K562 (cell line): Measurements from ENCODE around the gene GMPR. TPM values are rescaled to one million over a fixed set of nuclear protein-coding genes. Genes with fewer than 3 reads are reported as not detected.
A peak's percentile ranks its signal among the peaks of the same experiment; 100 is the strongest.

Experiments
- ARID1B ChIP-seq: fragments of 450-650 bp; IDR thresholded peaks from 2 replicates; pipeline ENCODE4 v1.6.1; 2016; ENCODE audit warnings: antibody characterized with exemption, mild to moderate bottlenecking, inconsistent platforms
- BCLAF1 ChIP-seq, 2 experiments: fragments of 450-650 bp in 1 of 2; IDR thresholded peaks; 2 replicates each; pipeline ENCODE4 v1.6.1; 2011 to 2017; ENCODE audit warnings: low read depth in 2 of 2, antibody characterized with exemption in 1 of 2, borderline replicate concordance in 1 of 2, low read length in 1 of 2, mild to moderate bottlenecking in 1 of 2, mixed read lengths in 1 of 2; ENCODE audit not compliant: control insufficient read depth in 1 of 2
- DPF2 ChIP-seq: fragments of 450-650 bp; IDR thresholded peaks from 2 replicates; pipeline ENCODE4 v1.6.1; 2016
- GATA2 ChIP-seq: sonication (generic); formaldehyde crosslinking; IDR thresholded peaks from 2 replicates; pipeline ENCODE4 v1.4.0; 2020; ENCODE audit warnings: mild to moderate bottlenecking, missing genetic modification reagents
- NONO ChIP-seq, 2 experiments: fragments of 200-400 bp in 1 of 2; fragments of 450-650 bp in 1 of 2; formaldehyde crosslinking in 1 of 2; IDR thresholded peaks; 2 replicates each; pipeline ENCODE4 v1.6.1; 2017; ENCODE audit warnings: low read depth in 2 of 2, mild to moderate bottlenecking in 2 of 2, moderate library complexity in 2 of 2, low read length in 1 of 2
- RCOR1 ChIP-seq, 2 experiments: IDR thresholded peaks; 2 replicates each; pipeline ENCODE4 v1.6.1; 2012; ENCODE audit warnings: low read depth in 2 of 2, low read length in 2 of 2, borderline replicate concordance in 1 of 2, improper control_type of control experiment in 1 of 2
- SUPT5H ChIP-seq: fragments of 450-650 bp; IDR thresholded peaks from 2 replicates; pipeline ENCODE4 v1.6.1; 2016
- U2AF2 ChIP-seq: fragments of 200-400 bp; formaldehyde crosslinking; optimal IDR thresholded peaks from 2 replicates; pipeline ENCODE3; 2017; ENCODE audit warnings: low read depth, mild to moderate bottlenecking, low read length
- ZBTB43 ChIP-seq: sonication (generic); formaldehyde crosslinking; IDR thresholded peaks from 2 replicates; pipeline ENCODE4 v1.8.0; 2023; ENCODE audit warnings: mild to moderate bottlenecking, missing genetic modification reagents
- ZFP30 ChIP-seq: fragments of 250-450 bp; sonication (Bioruptor Pico); IDR thresholded peaks from 2 replicates; pipeline ENCODE4 v1.8.0; 2022; ENCODE audit warnings: moderate library complexity, mild to moderate bottlenecking, inconsistent platforms, borderline replicate concordance
- ZNF232 ChIP-seq: sonication (generic); formaldehyde crosslinking; IDR thresholded peaks from 2 replicates; pipeline ENCODE4 v1.8.0; 2022; ENCODE audit warnings: mild to moderate bottlenecking, missing genetic modification reagents
- ZNF449 ChIP-seq: fragments of 250-450 bp; sonication (Bioruptor Pico); IDR thresholded peaks from 2 replicates; pipeline ENCODE4 v1.8.0; 2022; ENCODE audit warnings: moderate library complexity, mild to moderate bottlenecking, inconsistent platforms
- ZNF507 ChIP-seq: conservative IDR thresholded peaks from 2 replicates; pipeline ENCODE4 v1.6.1; 2017; ENCODE audit warnings: missing genetic modification characterization, missing compliant biosample characterization
- polyA plus RNA-seq, 8 experiments: library from polyadenylated mRNA; depleted of rRNA in 4 of 8; stranded (reverse) in 5 of 8; unstranded in 3 of 8; fragments of >200 nt; fragmentation: Nextera tagmentation in 2 of 8; fragmentation: Illumina TruSeq in 1 of 8; extraction: Ambion mirVana in 2 of 8; extraction: Trizol in 1 of 8; gene quantifications; 2 replicates each; pipeline versions ENCODE4 v1.2.1 to v1.2.3, GENCODE V29; 2011 to 2014; ENCODE audit warnings: inconsistent platforms in 1 of 8, missing spikeins in 1 of 8
- total RNA-seq, 7 experiments: library from RNA; depleted of rRNA in 6 of 7; stranded (reverse); fragments of >200 nt in 6 of 7; fragmentation: Illumina TruSeq in 2 of 7; extraction: Trizol in 2 of 7; gene quantifications; 2 replicates each; pipeline versions ENCODE4 v1.2.1 to v1.2.3, GENCODE V29; 2011 to 2021; ENCODE audit warnings: low replicate concordance in 1 of 7
- TF ChIP-seq, protein P1 (sequence below): fragments of 150-350 bp; conservative IDR thresholded peaks from 2 replicates; pipeline ENCODE4 v1.6.1; 2014; ENCODE audit warnings: low read length
- TF ChIP-seq, protein P2 (sequence below): fragments of 150-350 bp; IDR thresholded peaks from 2 replicates; pipeline ENCODE4 v1.6.1; 2014; ENCODE audit warnings: low read depth, mild to moderate bottlenecking, low read length, borderline replicate concordance

GMPR gene
- total and polyA plus RNA-seq, 9 of the 15 experiments (the other 6 are each of a cell fraction or from before 2014, with no cell fraction given) = 34.6 to 83.7 (median 49.8) TPM

- no peak for TF ChIP-seq BCLAF1 (IDR thresholded peaks at IDR 0.05; ENCODE audit: borderline replicate concordance in 1 of 2, control insufficient read depth in 1 of 2, low read depth in 2 of 2, low read length in 1 of 2)
- no peak for TF ChIP-seq ZBTB43 (CRISPR knock-in tag)
- TF ChIP-seq DPF2 = peak; percentile 98
- TF ChIP-seq ZNF449 (CRISPR knock-in tag) = no peak; the same call in 1 of the 2 replicates
- TF ChIP-seq ZNF507 (tag) = no peak
- TF ChIP-seq, protein P1, sequence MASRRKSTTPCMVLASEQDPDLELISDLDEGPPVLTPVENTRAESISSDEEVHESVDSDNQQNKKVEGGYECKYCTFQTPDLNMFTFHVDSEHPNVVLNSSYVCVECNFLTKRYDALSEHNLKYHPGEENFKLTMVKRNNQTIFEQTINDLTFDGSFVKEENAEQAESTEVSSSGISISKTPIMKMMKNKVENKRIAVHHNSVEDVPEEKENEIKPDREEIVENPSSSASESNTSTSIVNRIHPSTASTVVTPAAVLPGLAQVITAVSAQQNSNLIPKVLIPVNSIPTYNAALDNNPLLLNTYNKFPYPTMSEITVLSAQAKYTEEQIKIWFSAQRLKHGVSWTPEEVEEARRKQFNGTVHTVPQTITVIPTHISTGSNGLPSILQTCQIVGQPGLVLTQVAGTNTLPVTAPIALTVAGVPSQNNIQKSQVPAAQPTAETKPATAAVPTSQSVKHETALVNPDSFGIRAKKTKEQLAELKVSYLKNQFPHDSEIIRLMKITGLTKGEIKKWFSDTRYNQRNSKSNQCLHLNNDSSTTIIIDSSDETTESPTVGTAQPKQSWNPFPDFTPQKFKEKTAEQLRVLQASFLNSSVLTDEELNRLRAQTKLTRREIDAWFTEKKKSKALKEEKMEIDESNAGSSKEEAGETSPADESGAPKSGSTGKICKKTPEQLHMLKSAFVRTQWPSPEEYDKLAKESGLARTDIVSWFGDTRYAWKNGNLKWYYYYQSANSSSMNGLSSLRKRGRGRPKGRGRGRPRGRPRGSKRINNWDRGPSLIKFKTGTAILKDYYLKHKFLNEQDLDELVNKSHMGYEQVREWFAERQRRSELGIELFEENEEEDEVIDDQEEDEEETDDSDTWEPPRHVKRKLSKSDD = no peak
- TF ChIP-seq, protein P2, sequence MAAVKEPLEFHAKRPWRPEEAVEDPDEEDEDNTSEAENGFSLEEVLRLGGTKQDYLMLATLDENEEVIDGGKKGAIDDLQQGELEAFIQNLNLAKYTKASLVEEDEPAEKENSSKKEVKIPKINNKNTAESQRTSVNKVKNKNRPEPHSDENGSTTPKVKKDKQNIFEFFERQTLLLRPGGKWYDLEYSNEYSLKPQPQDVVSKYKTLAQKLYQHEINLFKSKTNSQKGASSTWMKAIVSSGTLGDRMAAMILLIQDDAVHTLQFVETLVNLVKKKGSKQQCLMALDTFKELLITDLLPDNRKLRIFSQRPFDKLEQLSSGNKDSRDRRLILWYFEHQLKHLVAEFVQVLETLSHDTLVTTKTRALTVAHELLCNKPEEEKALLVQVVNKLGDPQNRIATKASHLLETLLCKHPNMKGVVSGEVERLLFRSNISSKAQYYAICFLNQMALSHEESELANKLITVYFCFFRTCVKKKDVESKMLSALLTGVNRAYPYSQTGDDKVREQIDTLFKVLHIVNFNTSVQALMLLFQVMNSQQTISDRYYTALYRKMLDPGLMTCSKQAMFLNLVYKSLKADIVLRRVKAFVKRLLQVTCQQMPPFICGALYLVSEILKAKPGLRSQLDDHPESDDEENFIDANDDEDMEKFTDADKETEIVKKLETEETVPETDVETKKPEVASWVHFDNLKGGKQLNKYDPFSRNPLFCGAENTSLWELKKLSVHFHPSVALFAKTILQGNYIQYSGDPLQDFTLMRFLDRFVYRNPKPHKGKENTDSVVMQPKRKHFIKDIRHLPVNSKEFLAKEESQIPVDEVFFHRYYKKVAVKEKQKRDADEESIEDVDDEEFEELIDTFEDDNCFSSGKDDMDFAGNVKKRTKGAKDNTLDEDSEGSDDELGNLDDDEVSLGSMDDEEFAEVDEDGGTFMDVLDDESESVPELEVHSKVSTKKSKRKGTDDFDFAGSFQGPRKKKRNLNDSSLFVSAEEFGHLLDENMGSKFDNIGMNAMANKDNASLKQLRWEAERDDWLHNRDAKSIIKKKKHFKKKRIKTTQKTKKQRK = no peak
- peak; percentile 95 to 98 for TF ChIP-seq RCOR1 (IDR thresholded peaks at IDR 0.05; ENCODE audit: borderline replicate concordance in 1 of 2, low read depth in 2 of 2, low read length in 2 of 2)
- TF ChIP-seq ARID1B = peak; percentile 99
- TF ChIP-seq NONO (IDR thresholded peaks at IDR 0.05; ENCODE audit: low read depth in 2 of 2, low read length in 1 of 2) = peak in 1 of 2 experiments; percentile 80; a peak in 1 of 4 replicates
- no peak for TF ChIP-seq ZFP30 (CRISPR knock-in tag)
- TF ChIP-seq U2AF2 = no peak
- TF ChIP-seq SUPT5H = no peak
- peak; percentile 96 for TF ChIP-seq GATA2 (CRISPR knock-in tag)
- TF ChIP-seq ZNF232 (CRISPR knock-in tag) = no peak
These were observed 31.9 kb downstream of the GMPR start (continued) for GRCh38 chr6:16270178-16270794.
